WERI-Rb-1 (cell line): ENCODE results near the gene VANGL1.

ENCODE experiments used
- DNase-seq: peaks from one replicate; pipeline ENCODE4 v3.0.0-alpha.2; 2020
- H3K27ac ChIP-seq: fragments of 250-450 bp; sonication (Bioruptor Pico); 2 replicates; pipeline ENCODE4 v1.5.1; 2020; ENCODE audit warnings: mild to moderate bottlenecking, moderate library complexity
- H3K27me3 ChIP-seq: fragments of 250-450 bp; sonication (Bioruptor Pico); 2 replicates; pipeline ENCODE4 v1.5.1; 2021; ENCODE audit warnings: mild to moderate bottlenecking, low read depth, moderate library complexity; ENCODE audit not compliant: insufficient read depth, severe bottlenecking
- H3K36me3 ChIP-seq: fragments of 250-450 bp; sonication (Bioruptor Pico); 2 replicates; pipeline ENCODE4 v1.5.1; 2020; ENCODE audit warnings: mild to moderate bottlenecking, moderate library complexity
- H3K4me3 ChIP-seq: 2 replicates; pipeline ENCODE4 v1.5.1; 2011; ENCODE audit warnings: low read depth, mild to moderate bottlenecking, control low read depth, low read length
- H3K9me3 ChIP-seq: fragments of 250-450 bp; sonication (Bioruptor Pico); 2 replicates; pipeline ENCODE4 v1.5.1; 2021; ENCODE audit warnings: mild to moderate bottlenecking, moderate library complexity; ENCODE audit not compliant: severe bottlenecking
- TF ChIP-seq, protein P1 (sequence below): IDR thresholded peaks from 2 replicates; pipeline ENCODE4 v1.5.1; 2011; ENCODE audit warnings: low read depth, mild to moderate bottlenecking, control low read depth, inconsistent platforms, low read length

VANGL1 gene

DNA sequence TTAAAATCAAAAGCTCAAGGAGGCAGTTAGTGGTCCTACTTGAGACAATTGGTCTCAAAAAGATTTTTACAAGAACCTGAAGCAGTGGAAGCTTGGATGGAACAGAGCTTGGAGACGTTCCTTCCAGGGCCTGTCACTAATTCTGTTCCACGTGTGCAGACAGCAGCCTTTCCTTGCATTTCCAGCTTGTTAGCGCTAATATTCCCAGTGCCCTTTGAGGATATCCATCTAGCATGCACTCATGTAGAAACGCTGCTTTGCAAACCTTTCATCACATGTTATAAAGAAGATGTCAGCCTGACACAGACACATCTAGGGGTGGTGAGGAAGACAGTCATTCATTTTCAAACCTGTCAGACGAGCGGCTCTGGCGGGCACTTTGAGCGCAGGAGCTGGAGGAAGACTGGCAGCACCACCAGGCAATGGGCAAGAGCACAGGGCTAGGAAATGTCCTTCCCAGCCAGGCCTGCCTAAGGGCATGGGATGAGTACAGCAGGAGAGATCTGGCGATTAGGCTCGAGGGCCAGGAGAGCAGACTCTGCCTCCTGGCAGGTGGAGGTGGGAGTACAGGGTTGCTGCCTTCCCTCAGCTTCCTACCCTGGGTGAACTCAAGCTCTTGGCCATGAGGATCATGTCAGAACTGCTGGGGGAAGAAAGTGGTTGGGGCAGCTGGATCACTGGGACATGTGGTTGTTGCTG, 71.3 kb downstream of the VANGL1 start:
- Histone ChIP-seq H3K27me3 (no peaks in the 10 kb centered on the region), H3K27ac (no peak overlapping the region), H3K4me3 (no peak overlapping the region), H3K36me3 (no peaks in the 10 kb centered on the region), H3K9me3 (no peaks in the 10 kb centered on the region)
- no peak for DNase-seq
- TF ChIP-seq, protein P1, sequence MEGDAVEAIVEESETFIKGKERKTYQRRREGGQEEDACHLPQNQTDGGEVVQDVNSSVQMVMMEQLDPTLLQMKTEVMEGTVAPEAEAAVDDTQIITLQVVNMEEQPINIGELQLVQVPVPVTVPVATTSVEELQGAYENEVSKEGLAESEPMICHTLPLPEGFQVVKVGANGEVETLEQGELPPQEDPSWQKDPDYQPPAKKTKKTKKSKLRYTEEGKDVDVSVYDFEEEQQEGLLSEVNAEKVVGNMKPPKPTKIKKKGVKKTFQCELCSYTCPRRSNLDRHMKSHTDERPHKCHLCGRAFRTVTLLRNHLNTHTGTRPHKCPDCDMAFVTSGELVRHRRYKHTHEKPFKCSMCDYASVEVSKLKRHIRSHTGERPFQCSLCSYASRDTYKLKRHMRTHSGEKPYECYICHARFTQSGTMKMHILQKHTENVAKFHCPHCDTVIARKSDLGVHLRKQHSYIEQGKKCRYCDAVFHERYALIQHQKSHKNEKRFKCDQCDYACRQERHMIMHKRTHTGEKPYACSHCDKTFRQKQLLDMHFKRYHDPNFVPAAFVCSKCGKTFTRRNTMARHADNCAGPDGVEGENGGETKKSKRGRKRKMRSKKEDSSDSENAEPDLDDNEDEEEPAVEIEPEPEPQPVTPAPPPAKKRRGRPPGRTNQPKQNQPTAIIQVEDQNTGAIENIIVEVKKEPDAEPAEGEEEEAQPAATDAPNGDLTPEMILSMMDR, result 0 out of 2 replicates have a peak, but pooled peaks have one; percentile 15

DNA sequence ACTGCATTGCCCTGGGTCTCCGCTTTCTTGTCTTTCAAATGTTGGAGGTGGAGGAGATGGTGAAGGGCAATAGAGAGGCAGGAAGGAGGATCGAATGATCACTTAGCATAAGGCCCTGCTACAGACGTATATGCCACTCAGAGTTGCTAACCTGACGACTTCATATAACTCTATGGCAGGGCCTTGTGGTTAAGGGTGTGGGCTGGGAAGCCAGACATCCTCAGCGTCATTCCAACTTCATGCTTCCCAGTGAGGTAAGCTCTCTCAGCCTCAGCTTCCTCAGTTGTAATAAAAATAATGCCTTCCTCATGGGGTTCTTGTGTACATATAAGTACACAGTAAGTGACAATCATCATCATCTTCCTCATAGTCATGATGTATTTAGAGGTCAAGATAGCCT, 72.1 kb downstream of the VANGL1 start:
- Histone ChIP-seq H3K36me3 (no peaks in the 10 kb centered on the region), H3K27ac (no peak overlapping the region), H3K9me3 (no peaks in the 10 kb centered on the region), H3K27me3 (no peaks in the 10 kb centered on the region), H3K4me3 (no peak overlapping the region)
- DNase-seq, result no peak
- TF ChIP-seq, protein P1, result no peak

DNA sequence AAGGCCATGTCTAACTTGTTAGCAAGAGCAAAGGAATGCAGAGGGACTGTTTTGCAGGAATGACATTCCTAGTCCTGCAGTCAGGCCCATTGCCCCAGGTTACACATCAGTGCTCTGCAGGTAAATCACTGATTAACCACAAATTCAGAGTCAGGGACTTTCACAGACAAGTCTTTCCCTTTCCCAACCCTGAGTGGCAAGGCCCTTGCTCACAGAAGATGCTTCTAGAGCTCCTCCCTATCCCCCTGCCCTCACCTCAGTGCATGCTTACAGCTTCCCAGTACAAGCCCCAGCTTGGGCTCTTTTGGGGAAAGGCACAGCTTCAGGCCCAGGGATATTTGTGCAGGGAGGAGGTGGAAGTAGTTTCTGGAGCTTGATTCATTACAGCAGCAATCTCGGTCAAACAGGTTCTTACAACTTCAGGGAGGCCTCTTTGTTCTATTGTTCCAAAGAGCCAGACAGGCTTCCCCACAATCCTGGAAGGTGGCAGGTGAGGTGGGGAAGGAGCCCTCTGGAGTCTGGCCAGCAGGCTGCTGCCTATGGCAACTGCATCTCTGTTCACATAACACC, 72.9 kb downstream of the VANGL1 start:
- Histone ChIP-seq H3K36me3 (no peaks in the 10 kb centered on the region), H3K27ac (no peak overlapping the region), H3K27me3 (no peaks in the 10 kb centered on the region), H3K4me3 (no peak overlapping the region), H3K9me3 (no peaks in the 10 kb centered on the region)
- no peak for DNase-seq
- TF ChIP-seq, protein P1, result no peak

DNA sequence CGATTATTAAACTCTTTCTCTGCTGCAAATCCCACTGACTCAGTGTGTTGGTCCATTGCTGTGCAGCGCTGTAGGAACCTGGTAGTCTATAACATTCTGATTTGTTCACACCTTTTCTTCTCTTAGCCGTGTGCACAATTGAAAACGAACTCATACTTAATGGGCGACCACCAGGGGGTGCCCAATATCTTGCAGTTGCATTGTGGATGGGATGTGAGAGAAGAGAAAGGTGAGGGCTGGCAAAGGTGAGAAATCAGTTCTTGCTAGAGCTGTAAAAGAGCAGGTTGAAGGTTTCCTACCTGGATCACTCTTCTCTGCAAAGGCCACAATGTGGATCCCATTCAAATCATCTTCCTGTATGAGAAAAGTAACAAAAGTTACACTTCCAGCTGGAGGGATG, 75.8 kb downstream of the VANGL1 start:
- TF ChIP-seq, protein P1, result peak; percentile 47
- Histone ChIP-seq H3K27me3 (no peaks in the 10 kb centered on the region), H3K36me3 (no peaks in the 10 kb centered on the region), H3K4me3 (no peak overlapping the region), H3K27ac (no peak overlapping the region), H3K9me3 (no peaks in the 10 kb centered on the region)
- DNase-seq, result peak; percentile 56

DNA sequence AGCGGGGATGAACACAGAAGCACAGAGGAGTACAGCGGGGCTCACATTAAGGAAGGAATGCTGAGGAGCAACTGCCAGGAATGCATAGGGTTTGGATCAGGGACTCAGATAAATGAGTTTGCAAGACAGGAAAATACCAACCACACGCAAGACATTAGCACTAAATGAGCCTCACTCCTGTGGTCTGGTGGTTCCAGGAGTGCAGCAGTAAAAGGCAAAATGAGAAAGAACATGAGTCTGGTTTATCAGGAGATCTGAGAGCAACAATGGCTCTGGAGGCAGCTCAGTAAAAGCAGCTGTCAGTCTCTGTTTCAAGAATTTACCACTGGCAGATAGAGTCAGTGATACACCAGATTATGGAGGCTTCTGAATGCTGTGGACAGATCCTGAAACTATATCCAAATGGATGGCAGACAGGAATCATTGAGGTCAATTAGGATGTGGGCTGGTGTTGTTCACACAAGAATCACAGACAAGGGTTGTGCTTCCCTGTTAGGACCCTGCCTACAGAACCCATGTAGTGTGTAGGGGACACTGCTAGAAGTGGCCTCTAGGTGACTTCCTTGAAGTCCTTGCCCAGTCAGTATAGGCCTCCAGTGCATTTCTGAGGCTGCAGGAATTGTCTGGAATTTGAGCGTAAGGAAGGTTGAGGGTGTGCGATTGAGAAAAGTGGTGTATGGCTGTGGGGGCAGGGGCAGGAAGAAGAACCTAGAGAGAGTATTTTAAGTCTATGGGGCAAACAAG, 76.4 kb downstream of the VANGL1 start:
- TF ChIP-seq, protein P1, result 0 out of 2 replicates have a peak, but pooled peaks have one; percentile 15
- H3K36me3 ChIP-seq, result no peaks in the 10 kb centered on the region
- no peaks in the 10 kb centered on the region for H3K27me3 ChIP-seq

More for the DNA sequence above, 76.4 kb downstream of the VANGL1 start:
- H3K9me3 ChIP-seq, result no peaks in the 10 kb centered on the region
- DNase-seq, result no peak
- no peak overlapping the region for H3K27ac ChIP-seq
- no peak overlapping the region for H3K4me3 ChIP-seq
